ENCODE measurements around the gene DZANK1.
"Not testable (repeated sequence)": the region's sequence is repeated elsewhere in the genome, so short reads cannot be mapped to it uniquely, and the experiment has no call there.

Gene DZANK1

DNA sequence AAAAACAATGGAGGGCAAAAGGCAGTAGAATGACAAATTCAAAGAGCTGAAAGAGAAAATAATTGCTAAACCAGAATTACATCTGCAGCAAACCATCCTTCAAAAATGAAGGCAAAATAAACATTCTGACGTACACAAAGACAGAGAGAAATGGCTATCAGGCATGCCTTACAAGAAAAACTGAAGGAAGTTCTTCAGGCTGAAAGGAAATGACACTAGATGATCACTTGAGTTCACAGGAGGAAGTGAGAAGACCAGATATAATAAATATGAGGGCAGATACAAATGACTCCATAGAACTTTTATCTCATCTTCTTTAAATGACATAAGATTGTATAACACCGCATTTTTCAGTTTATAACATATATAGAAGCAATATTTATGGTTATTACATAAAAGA lies 30.0 kb downstream of the DZANK1 start:
- no peak for DNase-seq (ENCODE audit: low read depth)

DNA sequence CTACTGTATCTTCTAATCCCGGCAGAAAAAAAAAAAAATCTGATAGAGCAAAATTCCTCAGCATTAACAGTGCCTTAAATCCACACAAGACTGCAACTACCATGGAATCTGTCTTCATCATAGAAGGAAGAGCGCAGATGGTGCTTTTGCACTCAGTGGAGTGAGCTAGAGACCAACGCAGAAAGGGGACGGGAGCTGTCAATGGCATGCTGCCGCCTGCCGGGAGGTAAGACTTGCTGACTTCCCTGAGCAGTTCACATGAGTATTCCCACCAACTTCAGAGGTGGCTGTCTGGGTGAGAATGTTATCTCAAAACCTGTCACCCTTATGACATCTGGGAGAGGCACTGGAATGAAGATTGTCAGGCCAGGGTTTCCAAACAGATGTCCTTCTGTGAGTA lies 35.6 kb downstream of the DZANK1 start:
- DNase-seq (ENCODE audit: low read depth): no peak

DNA sequence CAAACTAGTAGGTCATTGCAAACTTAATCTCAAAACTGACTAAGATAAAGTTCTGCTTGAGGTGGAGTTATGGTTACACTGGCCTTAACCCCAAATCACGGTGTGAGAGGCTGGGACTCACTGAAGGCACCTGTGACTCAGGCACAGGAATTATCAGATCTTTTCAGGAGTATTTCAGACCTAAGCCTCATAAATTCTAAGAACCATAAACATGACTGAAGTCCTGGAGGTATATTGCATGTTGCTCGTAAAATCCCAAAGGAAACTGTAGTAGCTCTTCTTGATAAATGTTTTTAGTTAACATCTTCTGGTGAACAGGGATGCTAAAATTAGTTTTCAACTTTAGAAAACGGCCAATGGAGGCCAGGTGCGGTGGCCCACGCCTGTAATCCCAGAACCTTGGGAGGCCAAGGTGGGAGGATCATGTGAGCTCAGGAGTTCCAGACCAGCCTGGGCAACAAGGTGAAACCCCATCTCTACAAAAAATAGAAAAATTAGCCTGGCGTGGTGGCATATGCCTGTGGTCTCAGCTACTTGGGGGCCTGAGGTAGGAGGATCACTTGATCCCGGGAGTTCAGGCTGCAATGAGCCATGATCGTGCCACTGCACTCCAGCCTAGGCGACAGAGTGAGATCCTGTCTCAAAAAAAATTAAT lies 36.5 kb downstream of the DZANK1 start:
- DNase-seq (ENCODE audit: low read depth): no peak

DNA sequence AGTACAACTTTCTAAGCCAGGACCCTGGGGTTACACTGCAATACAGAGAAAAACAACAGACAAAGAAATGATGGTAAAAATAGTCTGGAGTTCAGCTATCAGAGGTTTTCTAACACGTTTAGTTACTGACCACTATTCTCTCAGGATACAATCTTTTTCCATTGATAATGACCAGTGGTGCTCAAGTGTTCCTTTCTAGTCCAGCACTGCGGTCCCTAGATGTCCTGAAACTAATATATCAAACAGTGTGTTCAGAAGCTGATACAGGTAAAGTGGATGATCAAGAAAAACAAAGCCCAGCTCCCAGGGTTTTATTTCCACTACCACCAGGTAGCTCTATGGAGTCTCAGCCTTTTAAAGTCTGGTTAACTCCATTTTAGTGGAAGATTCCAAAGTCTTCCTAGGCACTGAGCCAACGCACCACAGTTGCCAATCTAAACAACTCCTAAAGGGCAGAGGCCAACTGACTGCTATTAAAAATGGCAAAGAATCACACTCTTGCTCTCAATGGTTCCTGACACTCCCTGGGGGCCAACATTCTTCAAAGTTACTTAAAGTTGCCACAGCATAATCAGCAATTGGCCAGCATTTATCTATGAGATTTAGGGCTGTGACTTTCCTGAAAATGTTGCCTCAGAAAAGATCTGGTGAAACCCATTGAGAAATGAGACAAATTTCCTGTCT lies 38.2 kb downstream of the DZANK1 start:
- no peak for DNase-seq (ENCODE audit: low read depth)

DNA sequence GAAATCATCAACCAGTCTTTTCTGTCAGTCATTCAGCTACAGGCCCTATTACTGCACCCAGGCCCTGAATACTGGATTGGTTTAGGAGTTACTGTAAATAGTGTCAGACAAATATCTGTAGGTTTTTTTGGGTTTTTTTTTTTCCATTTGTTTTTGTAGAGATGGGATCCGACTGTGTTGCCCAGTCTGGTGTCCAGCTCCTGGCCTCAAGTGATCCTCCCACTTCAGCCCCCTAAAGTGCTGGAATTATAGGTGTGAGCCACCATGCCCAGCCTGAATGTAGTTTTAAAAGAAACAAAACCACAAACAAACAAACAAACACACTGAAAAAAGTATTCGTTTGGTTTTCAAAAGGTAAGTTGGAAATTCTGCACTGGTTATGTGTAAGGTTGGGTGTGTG lies 39.6 kb downstream of the DZANK1 start:
- no peak for DNase-seq (ENCODE audit: low read depth)

DNA sequence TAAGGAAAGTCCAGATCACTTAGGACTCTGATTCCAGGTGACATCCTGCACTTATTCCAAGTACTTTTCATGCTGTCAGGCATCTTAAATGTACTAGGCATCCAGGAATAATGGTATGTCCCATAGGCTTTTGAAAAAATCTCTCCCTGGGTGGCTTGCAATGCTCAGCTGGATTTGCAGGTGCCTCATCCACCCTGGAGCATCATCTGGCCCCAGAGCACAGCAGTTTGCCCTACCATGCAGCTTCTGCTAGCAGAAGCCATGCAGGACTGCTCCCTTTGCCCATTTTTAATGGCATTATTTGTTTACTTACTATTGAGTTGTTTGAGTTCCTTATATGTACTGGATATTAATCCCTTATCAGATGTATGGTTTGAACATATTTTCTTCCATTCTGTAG lies 45.2 kb downstream of the DZANK1 start:
- DNase-seq (ENCODE audit: low read depth): no peak

DNA sequence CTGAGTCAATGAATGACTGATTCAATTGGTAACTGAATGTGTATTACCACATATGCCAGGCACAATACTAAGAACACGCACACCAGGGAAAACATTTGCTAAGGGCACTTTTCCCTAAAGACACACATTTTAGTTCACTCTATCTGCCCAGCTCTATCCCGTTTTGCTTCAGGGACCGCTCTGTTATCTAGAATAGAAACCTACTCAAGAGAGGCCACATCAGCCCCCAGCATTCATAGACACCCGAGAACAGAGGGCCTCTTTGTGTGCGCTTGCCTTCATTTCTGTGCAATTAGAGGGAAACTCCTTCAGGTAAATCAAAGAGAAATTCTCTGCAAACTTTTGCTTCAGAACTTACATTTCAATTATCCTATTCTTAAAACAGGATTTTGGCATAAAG lies 50.3 kb downstream of the DZANK1 start:
- no peak for DNase-seq (ENCODE audit: low read depth)

DNA sequence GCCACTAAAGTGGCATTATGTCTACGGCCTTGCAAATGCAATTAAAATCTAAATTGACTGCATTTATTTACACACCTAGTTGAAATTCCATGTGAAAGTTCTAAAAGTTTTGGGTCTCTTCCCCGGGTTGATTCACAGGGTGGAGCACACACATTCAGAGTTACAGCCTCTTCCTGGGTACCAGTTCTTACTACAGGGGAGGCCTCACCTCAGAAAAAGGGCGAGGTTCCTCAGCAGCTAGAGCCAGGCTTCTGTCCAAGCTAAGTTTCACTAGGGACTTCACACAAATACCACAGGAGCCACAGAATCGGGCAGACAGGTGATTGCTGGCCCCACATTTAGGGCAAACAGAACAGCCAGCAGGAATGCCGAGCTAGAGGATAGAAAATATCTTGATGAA lies 52.7 kb downstream of the DZANK1 start:
- DNase-seq (ENCODE audit: low read depth): no peak

DNA sequence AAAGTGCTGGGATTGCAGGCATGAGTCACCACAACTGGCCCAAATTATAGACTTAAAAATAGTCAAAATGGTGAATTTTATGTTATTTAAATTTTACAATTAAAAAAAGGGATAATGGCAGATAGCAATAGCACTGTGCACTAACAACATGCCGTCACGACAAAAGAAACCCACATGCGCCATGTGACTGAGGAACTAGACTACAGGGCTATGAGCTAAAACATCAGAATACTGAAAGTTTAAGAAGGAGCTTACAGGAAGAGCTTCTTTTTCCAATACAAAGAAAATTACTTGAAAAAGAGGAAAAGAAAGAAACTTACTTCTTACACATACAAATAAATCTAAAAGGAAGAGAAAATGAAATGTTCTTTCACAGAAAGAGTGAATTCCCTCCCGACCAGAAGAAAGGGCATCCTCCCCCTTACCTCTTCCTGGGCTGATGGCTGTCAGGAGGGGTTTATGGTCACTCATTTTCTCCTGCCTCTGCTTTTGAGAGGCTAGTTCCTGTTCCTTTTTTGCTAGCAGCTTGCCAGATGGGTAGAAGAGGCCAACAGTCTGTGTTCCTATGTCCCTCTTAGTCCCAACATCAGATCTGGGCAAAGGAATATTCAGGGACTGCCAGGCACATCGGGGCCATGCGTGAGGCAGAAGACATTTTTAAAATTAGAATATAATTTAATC lies 54.5 kb downstream of the DZANK1 start:
- no peak for DNase-seq (ENCODE audit: low read depth)

DNA sequence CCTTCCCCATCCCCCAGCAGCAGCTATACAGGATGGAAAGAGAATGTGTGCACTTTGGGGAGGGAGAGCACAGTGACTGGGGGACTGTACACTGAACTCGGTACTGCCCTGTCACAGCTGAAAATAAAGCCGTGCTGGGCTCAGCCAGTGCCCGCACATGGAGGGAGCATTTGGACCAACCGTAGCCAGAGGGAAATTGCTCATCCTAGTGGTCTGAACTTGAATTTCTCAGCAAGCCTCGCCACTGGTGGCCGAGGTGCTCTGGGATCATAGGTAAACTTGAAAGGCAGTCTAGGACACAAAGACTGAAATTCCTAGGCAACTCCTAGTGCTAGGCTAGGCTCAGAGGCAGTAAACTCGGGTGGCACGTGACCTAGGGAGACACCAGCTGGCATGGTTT lies 61.0 kb downstream of the DZANK1 start:
- DNase-seq (ENCODE audit: low read depth): no peak

DNA sequence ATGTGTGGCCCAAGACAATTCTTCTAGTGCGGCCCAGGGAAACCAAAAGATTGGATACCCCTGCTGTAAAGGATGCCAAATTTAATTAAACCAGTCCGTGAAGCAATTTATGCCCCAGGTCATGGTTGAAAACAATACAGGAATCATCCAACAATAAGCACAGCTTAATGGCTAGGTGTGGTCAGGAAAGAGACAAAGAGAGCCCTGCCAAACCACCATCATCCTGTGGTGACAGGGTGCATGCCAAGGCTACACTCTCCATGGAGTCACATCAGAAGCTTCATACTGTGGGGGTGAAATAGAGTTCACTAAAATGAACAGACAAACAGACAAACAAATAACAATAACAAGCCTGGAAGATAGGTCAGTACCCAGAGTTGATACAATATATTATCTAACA lies 62.7 kb downstream of the DZANK1 start:
- DNase-seq (ENCODE audit: low read depth): no peak

DNA sequence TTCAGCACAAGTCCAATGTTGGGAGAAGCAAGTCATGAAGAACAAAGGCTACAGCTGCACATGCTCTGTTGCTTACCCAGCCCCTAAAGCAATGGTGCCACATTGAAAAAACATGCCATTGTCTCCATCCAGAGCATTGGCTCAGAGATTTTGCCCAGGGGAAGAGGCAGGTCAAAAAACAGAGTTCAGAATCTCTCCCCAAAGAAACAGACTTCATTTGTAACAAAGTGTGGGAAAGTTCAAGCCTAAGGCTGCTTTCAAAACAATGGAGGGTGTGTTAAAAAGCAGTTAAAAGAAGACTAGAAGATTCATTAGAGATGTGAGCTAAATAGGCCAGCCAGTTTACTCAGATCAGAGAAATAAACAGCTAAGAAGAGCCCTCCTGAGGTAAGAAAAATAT lies 63.6 kb downstream of the DZANK1 start:
- DNase-seq (ENCODE audit: low read depth): no peak

DNA sequence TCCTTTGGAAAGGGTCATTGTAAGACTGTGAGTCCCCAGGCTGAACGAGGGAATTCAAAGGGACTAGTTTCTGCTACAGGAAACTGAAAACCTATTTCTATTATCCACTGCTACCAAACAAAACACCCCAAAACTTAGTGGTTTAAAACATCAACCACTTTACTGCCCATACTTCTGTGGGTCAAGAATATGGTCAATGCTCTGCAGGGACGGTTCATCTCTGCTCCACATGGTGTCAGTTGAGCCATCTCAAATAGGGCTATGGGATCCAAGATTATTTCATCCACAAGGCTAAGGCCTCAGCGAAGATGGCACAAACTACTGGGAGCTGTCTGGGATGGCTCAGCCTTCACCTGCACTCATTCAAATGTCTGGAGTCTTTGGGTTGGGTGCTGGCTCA lies 65.5 kb downstream of the DZANK1 start:
- DNase-seq (ENCODE audit: low read depth): no peak

DNA sequence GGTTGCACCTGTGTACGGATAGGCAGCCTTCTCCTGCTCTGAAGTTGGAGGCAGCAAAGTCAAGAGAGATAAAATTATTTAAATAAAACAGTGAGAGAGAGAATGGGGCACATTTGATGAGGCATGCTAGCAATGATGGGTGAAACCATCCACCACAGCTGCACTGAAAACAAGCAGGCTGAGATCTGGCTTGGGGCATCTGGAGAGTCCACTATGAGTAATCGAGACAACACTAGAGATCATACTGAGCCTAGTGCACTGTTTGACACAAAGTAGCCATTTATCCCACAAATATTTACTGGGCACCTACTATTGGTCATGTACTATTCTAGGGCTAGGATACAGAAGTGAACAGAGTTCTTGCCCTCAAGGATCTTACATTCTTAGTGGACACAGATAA lies 66.4 kb downstream of the DZANK1 start:
- no peak for DNase-seq (ENCODE audit: low read depth)

DNA sequence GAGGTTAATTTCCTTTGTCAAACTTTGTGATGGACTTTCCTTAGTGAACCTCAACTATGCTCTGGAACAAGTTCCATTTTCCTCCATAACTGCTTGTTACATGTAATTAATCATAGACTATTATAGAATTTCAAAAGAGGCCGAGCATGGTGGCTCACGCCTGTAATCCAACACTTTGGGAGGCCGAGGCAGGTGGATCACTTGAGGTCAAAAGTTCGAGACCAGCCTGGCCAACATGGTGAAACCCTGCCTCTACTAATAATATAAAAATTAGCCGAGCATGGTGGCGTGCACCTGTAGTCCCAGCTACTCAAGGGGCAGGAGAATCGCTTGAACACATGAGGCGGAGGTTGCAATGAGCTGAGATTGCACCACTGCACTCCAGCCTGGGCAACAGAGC lies 68.1 kb downstream of the DZANK1 start:
- not testable (repeated sequence) for DNase-seq (ENCODE audit: low read depth)

DNA sequence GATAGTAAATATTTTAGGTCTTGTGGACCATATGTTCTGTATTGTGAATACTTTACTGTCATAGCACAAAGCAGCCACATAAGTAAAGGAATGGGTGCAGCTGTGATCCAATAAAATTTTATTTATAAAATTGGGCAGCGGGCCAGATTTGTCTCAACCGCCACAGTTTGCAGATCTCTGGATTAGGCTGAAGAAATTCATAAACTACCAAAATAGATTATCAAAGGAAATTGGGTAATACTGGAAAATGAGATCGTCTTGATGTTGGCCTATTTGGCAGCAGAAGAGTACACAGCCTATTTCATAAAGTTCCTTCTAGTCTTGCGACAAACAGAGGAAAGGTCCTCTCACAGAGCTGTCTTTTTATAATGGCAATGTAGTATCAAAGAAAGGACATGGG lies 69.8 kb downstream of the DZANK1 start:
- no peak for DNase-seq (ENCODE audit: low read depth)

DNA sequence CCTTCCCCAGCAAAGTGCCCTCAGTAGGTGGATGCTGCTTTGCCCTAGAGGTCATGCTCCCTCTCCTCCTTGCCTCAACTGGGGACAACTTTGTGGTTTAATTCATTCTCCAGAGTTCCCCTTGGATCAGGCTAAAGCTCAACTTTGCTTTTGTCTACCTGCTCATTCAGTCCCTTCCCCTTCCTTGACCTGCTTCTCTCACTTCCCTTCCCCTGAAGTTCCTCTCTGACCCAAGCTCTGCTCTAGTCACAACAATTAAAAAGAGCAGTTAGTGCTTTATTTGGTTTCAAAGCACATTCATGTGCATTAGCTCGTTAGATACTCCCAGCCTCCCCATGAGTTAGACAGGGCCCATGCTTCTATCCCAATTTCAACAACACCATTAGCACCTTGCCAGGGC lies 71.3 kb downstream of the DZANK1 start:
- DNase-seq (ENCODE audit: low read depth): no peak

DNA sequence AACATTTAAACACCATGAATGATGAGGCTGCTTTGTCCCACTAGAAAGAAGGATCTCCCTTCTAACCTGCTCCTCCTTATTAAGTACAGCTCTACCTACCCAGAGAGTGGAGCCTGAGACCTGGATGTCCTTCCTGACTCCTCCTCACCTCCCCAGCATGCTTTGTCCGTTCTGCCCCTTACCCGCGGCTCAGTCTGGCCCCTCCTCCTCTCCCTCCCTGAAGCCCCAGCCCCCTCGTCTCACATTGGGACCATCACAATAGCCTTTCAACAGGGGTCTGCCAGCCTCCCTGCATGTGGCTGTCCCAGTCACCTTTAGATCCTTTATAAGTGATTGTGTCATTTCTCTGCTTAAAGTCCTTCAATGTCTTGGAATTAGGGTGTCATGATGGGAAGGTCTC lies 72.5 kb downstream of the DZANK1 start:
- DNase-seq (ENCODE audit: low read depth): no peak

DNA sequence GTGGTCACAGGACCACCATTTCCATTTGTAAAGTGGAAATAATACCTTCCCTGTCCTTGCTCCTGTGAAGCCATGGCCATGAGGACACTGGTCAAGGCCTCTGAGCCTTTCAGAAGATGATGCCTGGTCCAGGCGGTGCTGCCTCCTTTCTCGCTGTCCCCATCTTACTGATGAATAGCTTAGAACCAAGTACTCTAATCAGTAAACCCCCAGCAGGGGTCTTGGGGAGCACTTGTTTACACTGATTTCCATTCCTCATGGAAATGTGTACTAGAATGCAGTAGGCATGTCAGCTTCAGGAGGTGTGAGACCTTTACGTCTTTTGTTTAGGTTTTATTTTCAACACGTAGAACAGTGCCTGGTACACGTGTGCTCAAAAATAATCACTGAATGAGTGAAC lies 75.1 kb downstream of the DZANK1 start:
- no peak for DNase-seq (ENCODE audit: low read depth)

DNA sequence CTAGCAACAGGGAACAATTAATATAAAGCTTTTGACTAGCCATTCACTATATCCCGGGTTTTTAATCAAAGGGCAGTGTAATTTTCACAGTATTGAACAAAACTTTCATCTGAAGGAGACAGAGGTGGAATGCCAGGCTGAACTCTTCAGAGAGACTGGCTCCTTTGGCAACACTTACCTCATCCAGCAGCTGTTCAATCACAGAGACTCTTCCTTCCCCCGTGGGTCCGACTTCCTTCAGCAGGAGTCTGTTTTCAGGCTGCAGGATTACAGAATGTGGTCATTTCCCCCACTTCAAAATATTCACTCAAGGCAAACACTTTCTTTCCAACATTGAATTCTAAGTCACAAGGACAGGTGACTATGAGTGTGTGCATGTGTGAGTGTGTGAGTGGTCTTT lies 76.6 kb downstream of the DZANK1 start:
- DNase-seq (ENCODE audit: low read depth): no peak

DNA sequence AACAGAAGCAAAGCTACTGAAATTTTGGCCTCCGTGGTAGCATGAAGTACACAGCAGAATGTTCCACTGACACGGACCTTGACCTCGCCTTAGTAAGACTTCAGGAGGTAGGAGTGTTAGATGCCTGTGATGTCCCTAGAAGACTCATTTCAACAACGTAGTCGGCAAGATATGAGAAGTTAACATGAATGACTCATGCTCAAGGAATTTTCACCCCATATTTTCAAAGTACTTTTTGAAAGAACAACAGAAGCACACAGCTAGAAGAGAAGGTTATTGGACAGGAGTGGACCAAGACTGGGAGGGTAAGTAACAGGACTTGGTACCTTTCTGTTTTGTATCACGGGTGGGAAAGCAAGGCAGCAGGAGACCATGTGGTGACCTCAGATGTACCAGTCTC lies 78.0 kb downstream of the DZANK1 start:
- no peak for DNase-seq (ENCODE audit: low read depth)

DNA sequence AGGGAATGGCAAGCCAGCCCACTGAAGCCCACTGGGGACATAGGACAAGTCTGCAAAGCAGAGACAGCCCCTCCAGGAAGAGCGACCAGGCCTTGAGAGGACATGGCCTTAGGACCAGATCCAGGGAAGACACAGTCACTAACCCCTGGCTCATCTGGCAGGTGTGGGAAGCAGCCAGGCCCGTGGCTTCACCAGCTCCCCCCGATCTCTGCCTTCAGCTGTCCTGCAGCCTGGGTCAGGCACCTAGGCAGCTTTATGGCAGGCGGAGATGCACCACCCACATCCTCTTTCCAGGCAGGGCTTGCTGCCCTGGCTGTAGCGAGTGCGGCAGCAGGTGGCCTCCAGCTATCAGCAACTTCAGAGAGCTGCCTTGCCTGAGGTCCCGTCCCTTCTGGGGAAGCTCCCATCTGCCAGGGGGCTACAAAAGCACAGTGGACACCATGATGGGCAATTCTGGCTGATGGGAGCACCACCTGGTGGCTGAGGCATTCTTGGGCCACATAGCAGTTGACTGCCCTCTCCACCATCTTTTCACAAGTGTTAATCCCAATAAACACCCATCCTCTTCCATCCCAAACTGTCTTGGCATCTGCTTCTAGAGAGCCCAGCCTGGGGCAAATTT lies 85.8 kb downstream of the DZANK1 start:
- DNase-seq (ENCODE audit: low read depth): no peak

DNA sequence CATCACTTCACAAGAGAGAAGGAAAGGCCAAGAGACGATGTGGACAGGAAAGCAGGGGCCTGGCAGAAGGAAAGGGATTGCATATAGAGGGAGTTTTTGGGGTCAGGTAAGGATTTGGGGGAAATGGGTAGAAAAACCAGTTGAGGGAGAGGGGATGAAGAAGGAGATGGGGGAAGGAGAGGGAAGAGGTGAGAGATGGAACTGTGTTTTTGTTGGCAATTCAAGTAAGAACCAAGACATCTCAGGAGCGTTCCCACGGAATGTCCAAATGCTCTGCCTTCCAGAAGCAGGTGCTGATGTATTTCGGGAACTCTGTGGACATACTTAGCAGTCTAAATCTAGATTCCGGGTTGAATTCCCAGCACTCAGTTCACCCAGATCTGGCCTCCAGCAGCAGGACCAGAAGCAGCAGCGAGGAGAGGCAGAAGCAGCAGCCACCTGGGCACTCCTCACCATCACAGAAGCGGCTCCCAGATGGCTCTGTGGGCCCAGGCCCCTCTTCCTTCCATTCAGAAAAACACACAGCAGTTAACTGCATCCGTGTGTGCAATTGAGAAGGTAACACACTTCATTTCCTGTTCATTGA lies 88.8 kb downstream of the DZANK1 start:
- DNase-seq (ENCODE audit: low read depth): no peak

Measured in activated T-cell treated with anti-CD3 and anti-CD28 coated beads for 48 hours (primary cell).